Fibroblast of villous mesenchyme (primary cell): ENCODE results near the gene ALAS2. TPM values are rescaled to one million over a fixed set of nuclear protein-coding genes. Genes with fewer than 3 reads are reported as not detected.

Experiments used
- DNase-seq: peaks from one replicate; pipeline ENCODE4 v3.0.0-alpha.2; 2010; ENCODE audit warnings: low read depth
- H3K4me3 ChIP-seq: 2 replicates; pipeline ENCODE4 v1.5.1; 2011; ENCODE audit warnings: low read depth, mild to moderate bottlenecking, low read length
- CTCF ChIP-seq: IDR thresholded peaks from 2 replicates; pipeline ENCODE4 v1.5.1; 2012; ENCODE audit warnings: low read depth, mild to moderate bottlenecking, low read length; ENCODE audit not compliant: insufficient read depth
- total RNA-seq: library from RNA; depleted of rRNA; stranded (reverse); fragments of >200 nt; gene quantifications from 2 replicates; pipeline ENCODE4 v1.2.3, GENCODE V29; 2012

Gene ALAS2
- total RNA-seq, 1 donor: not detected

DNA sequence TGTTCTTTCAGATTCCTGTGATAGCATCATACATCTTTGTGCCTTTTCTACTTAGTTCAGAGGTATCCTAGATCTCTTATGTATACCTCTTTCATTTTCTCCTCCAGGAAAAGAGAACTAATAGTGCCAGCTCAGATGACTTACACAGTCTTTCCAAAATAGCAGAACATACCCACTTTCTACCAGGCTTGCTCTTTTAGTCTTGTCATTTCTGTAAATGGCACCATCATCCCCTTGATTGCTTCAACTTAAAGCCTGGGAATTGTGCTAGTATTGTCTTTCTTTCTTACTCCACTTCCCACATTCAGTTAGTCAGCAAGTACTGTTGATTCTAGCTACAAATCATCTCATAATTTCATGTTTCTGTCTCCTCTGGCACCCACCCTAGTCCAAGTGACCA, 25.5 kb downstream of the ALAS2 start:
- TF ChIP-seq CTCF: no peak
- DNase-seq: no peak
- no peak overlapping the region for H3K4me3 ChIP-seq

DNA sequence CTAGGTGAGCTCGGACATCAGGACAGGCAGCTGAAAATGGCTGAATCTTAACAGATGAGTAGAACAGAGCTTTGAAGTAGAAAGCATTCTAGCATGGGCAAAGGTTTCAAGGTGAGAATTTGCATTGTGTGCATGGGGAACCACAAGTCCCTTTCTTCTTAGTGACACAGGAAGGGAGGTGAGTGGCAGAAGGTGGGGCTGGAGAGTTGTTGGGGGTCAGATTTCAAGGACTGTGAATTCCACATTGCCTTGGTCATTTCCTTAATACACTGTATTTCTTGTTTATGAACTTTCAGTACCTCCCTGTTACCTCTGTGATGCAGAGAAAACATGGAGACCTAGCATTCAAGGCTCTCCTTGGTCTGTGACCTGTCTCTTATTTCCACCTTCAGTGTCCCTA, 26.5 kb downstream of the ALAS2 start:
- TF ChIP-seq CTCF: no peak
- no peak overlapping the region for H3K4me3 ChIP-seq
- DNase-seq: no peak

DNA sequence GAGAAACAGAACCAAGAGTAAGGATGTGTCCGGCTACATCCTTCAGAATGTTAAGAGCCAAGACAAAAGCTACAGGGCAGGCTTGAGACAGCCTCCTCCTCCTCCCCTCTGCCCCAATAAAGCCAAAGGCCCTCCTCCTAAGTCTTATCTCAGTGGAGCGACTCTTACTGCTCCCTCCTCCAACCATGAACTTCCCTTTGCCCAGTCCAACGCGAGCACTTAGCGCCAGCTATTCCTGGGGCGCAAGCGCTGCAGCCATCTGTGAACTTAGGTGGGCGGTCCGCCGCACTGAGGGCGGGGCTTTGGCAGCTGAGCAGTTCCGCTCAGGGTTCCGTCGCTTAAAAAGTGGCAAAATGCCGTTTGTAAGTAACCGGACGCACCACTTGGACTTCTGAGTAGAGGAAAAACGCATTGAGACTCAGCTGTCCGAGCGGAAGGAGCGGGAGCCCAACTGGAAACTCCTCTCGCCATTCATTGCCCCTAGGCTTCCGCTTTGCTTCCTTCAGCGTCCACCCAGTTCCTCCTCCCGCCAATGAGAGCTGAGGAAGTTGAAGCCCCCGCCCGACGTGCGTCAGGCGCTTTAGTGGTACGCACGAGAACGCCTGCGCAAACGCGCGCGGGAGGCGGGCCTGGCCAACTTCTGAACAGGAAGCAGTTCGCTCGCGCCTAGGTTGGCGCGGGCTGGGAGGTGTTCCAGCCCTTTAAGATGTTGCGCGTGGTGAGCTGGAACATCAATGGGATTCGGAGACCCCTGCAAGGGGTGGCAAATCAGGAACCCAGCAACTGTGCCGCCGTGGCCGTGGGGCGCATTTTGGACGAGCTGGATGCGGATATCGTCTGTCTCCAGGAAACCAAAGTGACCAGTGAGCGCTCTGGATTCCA, 30.8 kb downstream of the ALAS2 start, which contains the start of gene APEX2:
TSS of gene APEX2 (plus strand) at position 647 of the 882 bp plus-strand sequence. CDS start at position 707, 60 bp downstream.
- peak within 1 kb of the TSS; percentile 72 for H3K4me3 ChIP-seq
- TF ChIP-seq CTCF: no peak
- DNase-seq: peak; percentile 92

DNA sequence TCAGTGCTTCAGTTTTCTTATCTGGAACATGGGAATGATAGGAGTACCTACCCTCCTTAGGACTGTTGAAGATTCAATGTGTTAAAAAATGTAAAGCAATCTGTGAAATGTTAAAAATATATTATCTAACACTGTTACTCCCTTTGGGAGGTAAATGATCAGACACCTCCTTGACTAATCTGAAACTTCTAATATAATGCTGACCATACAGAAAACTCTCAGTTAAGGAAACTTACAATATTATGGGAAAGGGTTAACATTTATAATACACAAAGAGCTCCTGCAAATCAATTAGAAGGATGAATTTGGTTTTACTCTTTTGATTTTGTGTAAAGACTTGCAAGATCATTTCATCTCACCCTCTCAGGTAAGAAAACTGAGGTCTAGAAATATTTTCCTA, 35.2 kb downstream of the ALAS2 start:
- no peak overlapping the region for H3K4me3 ChIP-seq
- no peak for DNase-seq
- TF ChIP-seq CTCF: no peak

GRCh38 chrX:54994668-54995351, 36.0 kb downstream of the ALAS2 start:
- no peak for DNase-seq
- no peak overlapping the region for H3K4me3 ChIP-seq
- TF ChIP-seq CTCF: no peak

DNA sequence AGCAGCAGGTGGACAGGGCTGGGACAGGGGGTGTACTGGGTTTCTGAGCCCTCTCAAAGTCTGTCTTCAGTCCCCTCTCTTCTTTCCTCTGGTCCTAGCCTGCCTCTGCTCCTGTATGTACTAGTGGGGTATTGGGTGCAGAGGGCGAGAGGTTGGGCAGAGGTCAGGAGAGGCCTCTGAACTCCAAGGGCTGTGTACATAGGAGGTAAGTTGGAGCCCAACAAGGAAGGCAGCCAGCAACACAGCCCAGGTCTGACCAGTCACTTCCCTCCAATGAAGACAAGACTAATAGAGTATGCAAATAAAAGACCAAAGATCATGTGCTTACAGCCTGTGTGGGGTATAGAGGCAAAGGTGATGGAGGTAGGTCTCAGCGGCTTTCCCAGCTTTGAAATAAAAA, 36.7 kb downstream of the ALAS2 start, which contains the start of gene PFKFB1:
TSS of gene PFKFB1 (minus strand) at position 90 of the 400 bp plus-strand sequence. CDS start 181 bp downstream, outside the sequence.
- no peak for DNase-seq
- no peak within 1 kb of the TSS for H3K4me3 ChIP-seq
- TF ChIP-seq CTCF: no peak
